HG02943 (cell line): ENCODE data around the gene KIRREL1.

ENCODE experiments used
- ATAC-seq: cut with Tn5 transposase; IDR thresholded peaks from one replicate; pipeline ENCODE4 v1.9.1; 2021; ENCODE audit warnings: mild to moderate bottlenecking, low read depth, moderate library complexity; ENCODE audit not compliant: unreplicated experiment

The KIRREL1 gene

GRCh38 chr1:158101455-158101854 is 108.0 kb downstream of the KIRREL1 start:
- ATAC-seq, result no peak

- no peak for ATAC-seq
Observed at GRCh38 chr1:158101927-158102326, 108.5 kb downstream of the KIRREL1 start.

- ATAC-seq, result no peak
Observed at GRCh38 chr1:158102881-158103674, 109.6 kb downstream of the KIRREL1 start.

GRCh38 chr1:158103861-158104522 is 110.5 kb downstream of the KIRREL1 start:
- ATAC-seq, result no peak

- ATAC-seq, result no peak
Observed at GRCh38 chr1:158104891-158105290, 111.4 kb downstream of the KIRREL1 start.

- no peak for ATAC-seq
Observed at GRCh38 chr1:158105352-158106095, 112.1 kb downstream of the KIRREL1 start.

GRCh38 chr1:158107916-158108315 is 114.5 kb downstream of the KIRREL1 start:
- ATAC-seq, result no peak

GRCh38 chr1:158112994-158113758 is 119.7 kb downstream of the KIRREL1 start:
- no peak for ATAC-seq

GRCh38 chr1:158113759-158114127 is 120.3 kb downstream of the KIRREL1 start:
- ATAC-seq, result no peak

GRCh38 chr1:158115126-158115525 is 121.7 kb downstream of the KIRREL1 start:
- no peak for ATAC-seq

GRCh38 chr1:158116311-158117167 is 123.1 kb downstream of the KIRREL1 start:
- no peak for ATAC-seq

GRCh38 chr1:158117854-158118704 is 124.6 kb downstream of the KIRREL1 start:
- ATAC-seq, result no peak

GRCh38 chr1:158118713-158119402 is 125.4 kb downstream of the KIRREL1 start:
- no peak for ATAC-seq

- ATAC-seq, result no peak
Observed at GRCh38 chr1:158119976-158120653, 126.7 kb downstream of the KIRREL1 start.

- no peak for ATAC-seq
Observed at GRCh38 chr1:158121604-158122254, 128.3 kb downstream of the KIRREL1 start.

GRCh38 chr1:158122833-158123388 is 129.5 kb downstream of the KIRREL1 start:
- no peak for ATAC-seq

- no peak for ATAC-seq
Observed at GRCh38 chr1:158124034-158124433, 130.6 kb downstream of the KIRREL1 start.
